OCI-LY3 (cell line): Measurements from ENCODE around the gene TMPRSS13.

Source experiments
- CTCF ChIP-seq: fragments of 200-600, 300-600 bp; sonication (generic); IDR thresholded peaks from 2 replicates; pipeline ENCODE4 v1.5.1; 2014; ENCODE audit warnings: antibody characterized with exemption, low read length, low read depth
- EZH2phosphoT487 ChIP-seq: fragments of 200-600 bp; shearing (Covaris generic); IDR thresholded peaks from 2 replicates; pipeline ENCODE4 v1.6.1; 2018; ENCODE audit warnings: antibody characterized with exemption, mixed run types, low read depth

DNA sequence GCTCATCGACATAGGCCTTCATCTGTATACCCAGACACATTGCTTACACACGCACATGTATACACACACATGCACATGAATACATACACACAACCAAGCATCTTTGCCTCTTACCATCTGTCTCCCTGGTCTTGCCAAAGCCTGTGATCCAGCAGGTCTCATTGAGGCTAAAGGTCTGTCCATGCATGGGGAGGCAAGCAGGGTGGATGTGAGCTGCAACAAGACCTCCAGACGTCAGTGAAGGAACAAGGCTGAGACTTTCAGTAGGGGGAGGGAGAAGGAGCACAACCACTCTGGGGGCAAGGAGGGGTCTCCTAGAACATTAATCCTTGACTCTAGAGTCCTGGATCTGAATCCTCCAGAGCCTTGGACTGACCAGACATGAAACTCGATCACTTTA, 23.7 kb downstream of the TMPRSS13 start:
- TF ChIP-seq CTCF (no peak), EZH2phosphoT487 (no peak)
